GM21576 (cell line): ENCODE data around the gene SH3TC1.

Source experiments
- ATAC-seq: cut with Tn5 transposase; IDR thresholded peaks from one replicate; pipeline ENCODE4 v1.9.1; 2021; ENCODE audit warnings: mild to moderate bottlenecking, moderate library complexity; ENCODE audit not compliant: unreplicated experiment

The SH3TC1 gene

DNA sequence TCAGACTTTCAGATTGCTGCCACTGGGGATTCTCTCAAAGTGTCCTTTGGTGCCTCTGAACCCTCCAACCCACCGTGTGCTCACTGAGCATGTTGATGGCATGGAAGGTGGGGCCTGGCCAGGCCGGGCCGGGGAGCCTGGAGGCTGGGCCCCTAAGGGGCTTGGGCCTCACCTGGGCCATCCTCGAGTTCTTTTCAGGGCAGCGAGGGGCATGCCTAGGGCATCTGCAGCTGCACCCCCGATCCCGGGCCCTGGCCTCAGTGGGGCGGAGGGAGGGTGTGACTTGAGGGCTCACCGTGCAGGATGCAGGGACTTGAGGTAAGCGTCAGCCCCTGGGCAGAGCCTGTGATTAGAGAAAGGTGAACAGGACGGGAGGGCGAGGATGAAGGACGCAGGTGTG, 1.6 kb upstream of the SH3TC1 start:
- no peak for ATAC-seq

DNA sequence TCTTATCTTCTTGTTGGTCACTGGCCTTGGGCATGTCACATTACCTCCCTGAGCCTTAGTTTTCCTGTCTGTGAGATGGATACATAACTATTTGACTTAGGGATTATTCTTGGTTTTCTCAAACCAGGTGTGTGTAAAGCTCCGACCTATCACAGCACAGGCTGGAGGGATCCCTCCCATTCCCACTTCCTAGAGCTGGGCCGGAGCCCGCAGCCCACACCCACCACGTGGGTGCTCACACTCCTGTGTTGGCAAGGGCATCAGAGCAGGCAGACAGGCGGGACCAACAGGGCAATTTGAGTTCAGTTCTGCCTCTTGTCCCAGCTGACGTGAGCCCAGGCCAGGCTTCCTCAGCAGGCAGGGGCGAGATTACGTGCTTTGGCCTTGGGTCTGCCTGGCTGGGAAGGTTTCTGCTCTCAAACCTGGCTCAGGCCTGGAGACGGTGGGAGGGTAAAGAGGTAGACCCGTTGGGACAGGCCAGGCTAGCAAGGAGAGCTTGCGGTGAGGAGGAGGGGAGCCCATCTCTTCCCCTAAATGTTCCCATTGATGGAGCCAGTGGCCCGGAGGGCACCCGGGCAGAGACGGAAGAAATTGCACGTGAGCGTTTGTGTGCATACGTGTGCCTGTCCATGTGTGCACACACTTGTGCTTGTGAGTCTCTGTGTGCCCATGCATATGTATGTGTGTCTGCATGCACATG, 734 bp upstream of the SH3TC1 start:
- peak; percentile 1 for ATAC-seq

DNA sequence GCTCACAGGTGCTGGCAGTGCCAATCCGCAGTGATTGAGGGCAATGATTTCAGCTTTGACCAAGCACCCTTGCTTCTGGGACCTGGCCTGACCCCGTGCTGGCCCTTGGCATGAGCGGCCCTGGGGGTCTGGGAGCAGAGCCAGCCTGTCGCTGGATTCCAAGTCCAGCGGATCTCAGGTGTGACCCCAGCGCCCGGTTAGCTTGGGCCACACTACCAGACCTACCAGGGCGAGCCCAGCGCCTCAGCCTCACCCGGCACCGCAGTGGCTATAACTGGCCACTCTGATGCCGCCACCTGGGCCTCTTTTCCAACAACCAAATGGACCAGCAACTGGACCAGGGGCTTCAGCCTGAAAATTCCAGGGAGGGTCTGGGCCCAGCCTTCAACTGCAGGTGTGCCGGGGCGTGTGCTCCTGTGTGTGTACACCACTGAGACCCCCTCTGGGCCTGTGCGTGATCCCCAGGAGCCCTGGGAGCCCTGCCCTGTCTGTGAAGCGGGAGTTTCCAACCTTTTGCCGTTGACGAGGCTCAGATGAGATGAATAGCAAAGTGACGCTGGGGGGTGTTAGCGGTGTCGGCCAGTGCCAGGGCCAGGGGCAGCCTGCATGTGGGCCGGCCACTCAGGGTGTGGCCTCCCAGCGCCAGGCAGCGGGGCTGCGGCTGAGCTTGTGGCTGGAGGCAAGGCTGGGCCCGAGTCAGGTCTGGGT, 658 bp downstream of the SH3TC1 start:
- ATAC-seq: no peak

DNA sequence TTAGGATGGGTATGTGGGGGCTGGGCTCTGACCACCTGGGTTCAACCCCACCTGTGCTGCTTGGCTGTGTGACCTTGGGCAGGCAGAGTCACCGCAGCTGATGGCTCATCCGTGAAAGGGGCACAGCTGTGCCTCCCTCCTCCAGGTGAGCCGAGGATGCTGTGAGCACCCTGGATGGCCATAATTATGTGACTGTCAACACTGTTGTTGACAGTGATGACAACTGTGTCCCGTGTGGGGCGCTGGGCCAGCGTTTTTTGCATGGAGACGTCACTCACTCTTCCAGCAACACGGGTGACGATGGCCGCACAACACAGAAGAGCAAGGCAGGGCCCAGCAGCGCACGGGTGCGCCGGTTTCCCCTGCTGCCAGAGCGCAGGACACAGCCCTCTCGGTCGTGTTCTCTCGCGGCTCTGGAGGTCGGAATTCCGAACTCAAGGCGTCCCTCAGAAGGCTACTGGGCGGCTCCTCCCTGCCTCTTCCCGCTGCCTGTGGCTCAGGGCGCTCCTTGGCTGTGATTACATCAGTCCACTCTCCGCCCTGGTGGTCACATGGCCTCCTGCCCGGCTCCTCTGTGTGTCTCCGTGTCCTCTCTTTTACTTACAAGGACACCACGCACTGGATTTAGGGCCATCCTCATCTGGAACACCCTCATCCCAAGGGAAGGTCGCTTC, 1.3 kb downstream of the SH3TC1 start:
- no peak for ATAC-seq

DNA sequence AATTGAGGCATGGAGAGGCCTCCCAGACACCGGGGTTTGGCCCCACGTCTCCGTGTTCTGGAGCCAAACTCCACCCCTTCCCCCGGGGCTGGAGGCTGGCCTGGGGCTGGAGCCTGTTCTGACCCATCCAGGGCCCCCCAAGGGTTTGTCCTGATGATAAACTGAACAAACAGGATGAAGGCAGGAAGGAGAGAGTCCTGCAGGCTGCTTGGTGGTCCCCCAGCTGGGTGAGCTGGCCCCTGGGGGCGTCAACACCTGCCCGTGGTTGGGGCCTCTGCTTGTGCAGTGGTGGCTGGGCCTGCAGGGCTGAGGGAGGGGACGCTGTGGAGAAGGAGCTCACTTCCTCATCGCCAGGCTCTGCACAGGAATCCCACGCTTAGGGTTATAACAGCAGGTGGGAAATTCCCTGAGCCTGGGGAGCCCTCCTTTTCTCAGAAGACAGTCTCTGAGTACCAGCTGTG, 2.3 kb downstream of the SH3TC1 start:
- peak; percentile 43 for ATAC-seq

DNA sequence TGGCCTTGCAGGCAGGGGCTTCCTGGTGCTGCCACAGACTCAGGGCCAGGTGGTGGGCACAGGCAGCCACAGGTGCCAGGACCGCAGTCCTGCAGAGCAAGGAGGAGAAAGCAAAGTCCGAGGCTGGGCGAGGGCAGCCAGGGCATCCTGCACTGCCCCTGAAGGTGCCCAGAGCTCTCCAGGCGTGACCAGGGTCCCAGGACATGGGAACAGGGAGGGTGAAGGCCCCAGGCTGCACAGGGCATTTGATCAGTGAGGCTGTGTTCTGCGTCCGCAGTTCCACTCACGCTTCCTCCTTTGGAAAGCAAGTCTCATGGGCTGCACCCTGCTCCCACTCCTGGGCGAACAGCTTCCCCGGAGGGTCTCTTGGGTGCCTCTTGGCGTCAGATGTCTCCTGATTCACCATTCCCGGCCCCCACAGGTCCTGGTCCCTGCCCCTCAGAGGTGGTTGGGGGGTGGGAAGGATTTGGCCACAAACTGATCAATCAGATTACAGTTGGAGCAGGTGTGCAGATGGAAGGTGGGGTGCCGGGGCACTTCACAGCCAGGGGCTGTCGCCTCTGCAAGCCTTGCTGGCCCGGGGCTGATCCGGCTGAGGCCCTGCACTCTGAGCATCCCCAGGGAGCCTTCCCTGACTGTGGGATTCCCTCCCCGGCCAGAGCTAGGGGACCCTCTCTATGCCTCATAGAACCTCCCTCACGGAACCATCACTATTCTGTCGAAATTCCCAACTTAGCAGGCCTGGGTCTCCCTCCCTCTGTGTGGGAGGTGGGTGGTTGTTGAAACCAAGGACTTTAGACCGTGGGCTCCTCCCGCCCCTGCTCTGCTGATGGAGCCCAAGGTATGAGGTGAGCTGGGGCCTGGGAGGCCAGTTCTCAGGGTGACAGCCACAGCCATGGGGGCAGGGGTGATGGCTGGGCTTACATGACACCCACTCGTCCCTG, 3.3 kb downstream of the SH3TC1 start:
- no peak for ATAC-seq

DNA sequence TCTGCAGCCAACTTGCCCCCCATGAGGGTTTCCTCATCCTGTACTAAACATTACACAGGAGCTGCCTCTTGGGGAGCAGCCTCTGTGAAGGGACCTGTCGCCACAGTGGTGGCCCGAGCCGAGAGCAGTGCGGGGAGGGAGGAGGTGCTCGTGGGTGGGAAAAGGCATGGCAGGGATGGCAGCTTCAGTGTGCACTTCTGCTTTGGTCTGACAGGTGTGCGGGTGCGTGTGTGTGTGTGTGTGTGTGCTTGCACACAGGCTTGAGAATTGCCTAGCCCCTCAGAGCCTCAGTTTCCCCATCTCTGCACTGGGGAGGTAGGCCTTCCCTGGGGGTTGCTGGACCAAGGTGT, 3.9 kb downstream of the SH3TC1 start:
- ATAC-seq: no peak

DNA sequence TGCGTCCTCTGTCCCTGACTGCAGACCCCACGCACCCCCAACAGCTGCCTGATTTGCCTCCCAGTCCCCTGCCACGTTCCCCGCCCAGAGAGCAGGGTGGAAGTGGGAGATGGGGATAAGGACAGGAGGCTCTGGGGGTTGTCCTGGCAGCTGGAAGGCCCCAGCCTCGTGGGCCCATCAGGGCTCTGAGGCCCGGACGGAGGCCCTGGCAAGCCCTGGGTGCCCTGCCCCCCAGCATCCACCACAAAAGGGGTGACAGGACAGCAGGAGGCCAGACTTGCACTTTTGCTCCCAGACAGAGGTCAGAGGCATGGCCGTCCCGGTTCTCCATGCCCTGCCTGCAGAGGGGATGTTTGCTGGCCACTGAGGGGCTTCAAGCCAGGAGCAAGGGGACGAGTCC, 4.7 kb downstream of the SH3TC1 start:
- ATAC-seq: no peak

DNA sequence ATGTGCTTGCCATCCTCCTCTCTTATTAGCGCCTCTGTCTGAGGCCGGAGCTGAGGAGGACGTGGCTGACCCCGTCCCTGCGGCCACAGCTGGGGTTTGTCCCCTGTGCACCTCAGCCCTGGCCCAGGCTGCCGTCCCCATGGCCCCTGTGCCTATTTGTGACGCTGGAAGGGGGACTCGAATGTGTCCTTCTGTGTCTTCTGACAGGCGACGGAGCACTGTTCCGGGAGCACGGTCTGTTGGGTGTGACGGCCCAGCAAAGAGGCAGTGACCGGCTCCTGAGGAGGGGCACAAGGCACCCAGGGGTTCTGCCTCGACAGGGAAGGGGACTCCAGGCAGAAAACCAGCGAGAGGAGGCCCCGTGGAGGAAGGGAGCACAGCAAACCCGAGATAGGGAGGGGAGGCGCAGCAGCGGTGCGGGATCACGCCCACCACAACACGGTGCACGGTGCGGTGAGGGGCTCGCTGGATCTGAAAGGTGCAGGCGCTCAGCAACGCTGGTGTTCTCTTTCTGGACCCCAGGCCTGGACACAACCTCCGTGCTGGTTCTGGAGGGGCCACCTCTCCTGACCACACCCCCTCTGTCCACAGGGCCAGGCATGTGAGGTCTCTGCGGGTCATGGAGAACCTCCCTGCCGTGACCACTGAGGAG, 5.6 kb downstream of the SH3TC1 start:
- no peak for ATAC-seq

DNA sequence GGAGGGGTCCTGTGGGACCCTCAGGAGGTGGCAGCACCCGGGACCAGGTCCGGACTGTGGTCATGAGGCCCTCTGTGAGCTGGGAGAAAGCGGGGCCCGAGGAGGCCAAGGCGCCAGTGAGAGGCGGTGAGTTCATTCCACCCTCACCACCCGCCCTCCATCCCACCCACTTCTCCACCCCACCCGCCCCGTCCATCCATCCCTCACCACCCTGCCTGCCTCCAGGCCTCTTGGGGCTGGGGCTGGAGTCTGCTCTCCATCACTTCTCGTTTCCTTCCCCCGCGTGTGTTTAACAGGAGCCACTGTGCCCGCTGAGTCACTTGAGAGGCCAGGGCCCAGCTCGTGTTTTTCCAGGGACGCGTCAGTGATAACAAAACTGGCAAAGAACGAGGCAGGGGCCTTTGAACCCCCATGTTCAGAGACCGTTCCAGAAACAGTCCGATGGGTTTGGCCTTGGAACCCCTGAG, 6.2 kb downstream of the SH3TC1 start:
- ATAC-seq: no peak

DNA sequence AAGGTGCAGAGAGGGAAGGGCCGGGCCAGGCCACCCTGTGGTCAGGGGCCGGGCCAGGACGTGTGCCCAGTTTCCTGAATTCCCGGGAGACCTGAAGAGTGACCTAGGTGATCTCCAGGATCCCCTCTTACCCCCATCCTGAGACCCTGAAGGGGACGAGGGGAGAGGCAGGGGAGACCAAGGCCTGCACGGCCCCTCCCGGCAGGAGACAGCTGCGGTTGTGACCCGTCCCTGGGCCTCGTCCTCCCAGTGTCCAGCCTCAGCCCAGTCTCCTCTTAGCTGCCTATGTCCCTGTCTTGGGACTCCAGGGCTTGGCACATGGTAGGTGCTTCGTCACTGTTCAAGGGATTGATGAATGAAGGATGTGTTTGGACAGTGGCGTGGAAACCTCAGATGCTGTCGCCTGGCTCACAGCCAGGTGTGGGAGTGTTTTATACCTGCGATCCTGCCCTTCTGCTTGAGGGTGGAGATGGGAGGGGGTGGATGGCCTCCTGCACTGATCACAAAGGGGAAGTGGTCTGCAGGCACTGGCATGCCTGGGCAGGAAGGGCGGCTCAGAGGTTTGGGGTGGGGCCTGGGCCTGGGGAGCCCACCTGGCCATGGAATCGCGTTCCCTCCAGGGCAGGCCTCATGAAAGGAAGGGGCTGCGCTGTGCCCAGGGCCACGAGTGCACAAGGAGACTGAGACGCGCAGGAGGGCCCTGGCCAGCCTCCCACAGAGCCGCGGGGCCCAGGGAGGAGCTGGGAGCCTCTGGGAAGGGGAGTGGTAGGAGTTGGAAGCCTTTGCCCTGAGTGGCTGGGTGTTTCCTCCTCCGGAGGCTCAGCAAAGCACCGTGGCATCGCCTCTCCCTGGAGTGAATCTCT, 6.9 kb downstream of the SH3TC1 start:
- ATAC-seq: no peak

DNA sequence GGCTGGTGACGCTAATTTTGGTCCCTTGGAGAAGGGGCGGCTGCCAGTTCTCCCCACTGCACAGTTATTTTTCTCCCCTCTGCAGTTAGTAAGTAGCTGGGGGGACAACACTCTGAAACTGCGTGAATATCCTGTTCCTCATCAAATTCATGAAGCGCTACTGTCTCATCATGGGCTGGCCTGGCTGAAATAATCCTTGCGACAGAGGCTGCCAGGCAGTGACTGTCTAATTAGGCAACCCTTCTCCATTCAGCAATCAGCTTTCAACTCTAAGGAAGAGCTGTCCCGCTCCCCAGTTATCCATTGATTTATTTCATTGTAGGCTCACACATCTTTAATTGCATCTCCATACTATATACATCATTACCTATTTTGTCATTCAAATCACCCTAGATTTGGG, 8.2 kb downstream of the SH3TC1 start:
- no peak for ATAC-seq

DNA sequence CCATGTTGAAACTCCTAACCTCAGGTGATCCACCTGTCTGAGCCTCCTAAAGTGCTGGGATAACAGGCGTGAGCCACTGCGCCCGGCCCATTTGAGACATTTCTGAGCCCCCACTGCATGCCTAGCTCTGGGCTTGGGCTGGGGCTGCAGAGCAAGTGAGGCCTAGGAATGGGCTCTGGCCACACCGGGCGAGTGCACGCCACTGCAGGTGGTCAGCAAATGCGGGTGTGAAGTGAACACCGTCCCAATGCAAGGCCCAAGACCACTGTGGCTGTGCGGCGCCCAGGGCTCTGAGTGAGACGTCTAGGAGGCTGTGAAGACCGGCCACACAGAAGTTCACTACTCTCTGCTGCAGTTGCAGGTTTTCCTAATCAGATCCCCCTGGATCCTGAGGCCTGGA, 9.5 kb downstream of the SH3TC1 start:
- ATAC-seq: no peak

DNA sequence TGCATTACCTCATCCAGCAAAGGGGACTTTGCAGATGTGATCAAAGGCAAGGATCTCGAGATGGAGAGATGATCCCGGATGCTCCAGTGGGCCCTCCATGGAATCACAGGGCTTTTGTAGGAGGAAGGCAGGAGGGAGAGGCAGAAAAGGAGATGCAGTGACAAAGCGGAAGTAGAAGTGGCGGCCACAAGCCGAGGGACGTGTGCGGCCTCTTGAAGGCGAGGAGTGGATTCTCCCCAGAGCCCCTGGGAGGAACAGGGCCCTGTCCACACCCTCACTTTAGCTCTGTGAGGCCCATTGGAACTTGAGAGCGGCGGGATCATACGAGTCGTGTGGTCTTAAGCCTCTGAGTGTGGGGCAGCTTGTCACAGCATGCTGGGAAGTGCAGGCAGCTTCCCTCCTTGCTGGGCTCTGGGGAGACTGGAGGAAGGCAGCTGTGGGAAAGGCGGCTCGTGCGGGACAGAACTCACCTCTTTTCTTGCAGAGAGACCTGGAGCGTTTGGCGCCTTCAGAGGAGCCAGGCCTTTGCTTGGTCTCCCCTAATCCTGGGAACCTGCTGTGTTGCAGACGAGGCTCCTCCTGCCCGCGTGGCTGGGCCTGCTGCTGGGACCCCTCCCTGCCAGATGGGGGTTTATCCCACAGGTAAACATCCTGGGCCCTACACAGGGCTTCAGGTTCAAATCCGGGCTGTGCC, 10.2 kb downstream of the SH3TC1 start:
- no peak for ATAC-seq

DNA sequence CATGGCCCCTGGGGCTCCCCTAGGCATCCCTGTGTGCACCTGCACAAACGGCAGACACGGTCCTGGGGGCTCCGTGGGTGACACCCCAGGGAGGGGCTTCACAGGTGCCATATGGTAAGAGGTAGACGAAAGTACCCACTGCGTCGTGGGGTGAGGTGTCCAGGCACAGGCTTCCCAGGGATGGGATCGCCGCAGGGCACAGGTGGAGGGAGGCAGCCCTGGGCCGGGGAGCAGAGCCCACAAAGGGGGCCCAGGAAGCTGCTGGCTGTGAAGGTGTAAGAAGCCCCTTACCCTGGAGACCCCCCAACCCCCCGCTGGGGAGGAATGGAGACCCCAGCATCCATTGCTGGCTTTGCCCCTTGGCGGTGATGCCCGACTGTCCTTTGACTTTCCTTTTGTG, 10.9 kb downstream of the SH3TC1 start:
- no peak for ATAC-seq

DNA sequence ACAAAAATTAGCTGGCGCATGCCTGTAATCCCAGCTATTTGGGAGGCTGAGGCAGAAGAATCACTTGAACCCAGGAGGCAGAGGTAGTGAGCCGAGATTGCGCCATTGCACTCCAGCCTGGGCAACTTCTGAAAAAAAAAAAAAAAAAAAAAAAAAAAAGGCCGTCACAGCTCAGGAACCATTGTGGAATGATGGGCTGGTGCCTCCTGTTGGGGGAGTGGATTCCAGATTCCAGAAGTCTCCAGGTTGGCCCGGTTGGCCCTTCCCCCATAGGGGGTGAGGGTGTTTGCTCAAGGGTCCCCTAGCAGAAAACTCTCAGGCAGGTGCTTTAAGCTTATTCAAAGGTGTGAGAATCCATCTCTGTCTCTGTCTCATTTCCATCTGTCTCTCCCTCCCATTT, 11.5 kb downstream of the SH3TC1 start:
- ATAC-seq: no peak

DNA sequence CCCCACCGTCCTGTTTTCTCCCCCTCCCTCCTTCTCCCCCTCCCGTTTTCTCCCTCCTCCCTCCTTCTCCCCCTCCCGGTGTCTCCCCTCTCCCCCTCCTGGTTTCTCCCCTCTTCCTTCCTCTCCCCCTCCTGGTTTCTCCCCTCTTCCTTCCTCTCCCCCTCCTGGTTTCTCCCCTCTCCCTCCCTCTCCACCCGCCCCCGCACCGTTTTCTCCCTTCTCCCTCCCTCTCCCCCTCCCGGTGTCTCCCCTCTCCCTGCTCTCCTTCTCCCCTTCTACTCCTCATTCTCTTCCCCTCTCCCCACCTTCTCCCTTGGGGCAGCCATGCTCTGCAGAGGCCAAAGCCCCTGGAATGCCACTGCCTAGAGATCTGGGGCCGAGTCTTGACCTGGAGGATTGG, 12.2 kb downstream of the SH3TC1 start:
- ATAC-seq: no peak

DNA sequence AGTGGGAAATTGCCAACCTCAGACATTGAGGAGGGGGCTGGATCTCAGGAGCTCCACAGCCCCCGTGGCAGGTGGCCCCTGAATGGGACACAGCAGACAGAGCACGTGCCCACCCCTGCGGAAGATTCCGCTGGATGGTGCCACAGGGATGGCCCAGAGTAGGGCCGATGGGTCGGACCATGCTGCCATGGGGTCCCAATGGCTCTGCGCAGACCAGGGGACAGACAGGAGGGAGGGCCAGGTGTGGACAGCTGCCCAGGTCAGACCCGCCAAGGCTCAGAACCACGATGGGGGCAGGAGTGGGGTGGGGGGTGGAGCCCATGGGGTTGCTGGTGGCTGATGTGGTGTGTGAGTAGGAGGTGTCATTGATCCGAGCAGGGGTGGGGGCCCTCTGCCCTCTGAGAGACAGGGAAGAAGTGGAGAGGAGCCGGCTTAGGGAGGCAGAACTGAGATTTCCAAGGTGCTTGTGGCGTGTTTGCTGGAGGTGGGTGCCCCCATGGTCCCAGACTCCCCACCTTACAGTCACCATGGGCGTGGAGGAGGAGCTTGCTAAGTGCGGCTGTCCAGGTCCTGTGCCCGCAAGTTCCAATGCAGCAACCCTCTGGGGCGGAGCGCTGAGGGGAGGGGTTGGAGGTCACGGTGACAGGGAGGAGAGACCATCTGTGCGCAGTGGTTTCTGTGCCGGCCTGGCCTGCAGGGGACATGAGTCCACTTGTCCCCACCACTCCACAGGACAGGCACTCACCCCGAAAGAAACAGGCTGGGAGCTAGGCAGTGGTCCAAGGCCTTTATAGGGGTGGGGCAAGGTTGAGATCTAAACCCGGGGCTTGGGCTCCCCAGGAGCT, 12.9 kb downstream of the SH3TC1 start:
- ATAC-seq: no peak
